Neuron (in vitro differentiated cells): ENCODE data around the gene EMC7.
"Not testable (repeated sequence)": the region's sequence is repeated elsewhere in the genome, so short reads cannot be mapped to it uniquely, and the experiment has no call there.

ENCODE experiments used
- H2AFZ ChIP-seq: one replicate; pipeline ENCODE4 v1.6.1; 2013; ENCODE audit warnings: low read depth, mild to moderate bottlenecking, inconsistent platforms, low read length, moderate library complexity
- H3K27me3 ChIP-seq: one replicate; pipeline ENCODE4 v1.6.1; 2013; ENCODE audit warnings: low read length; ENCODE audit not compliant: insufficient read depth
- H3K36me3 ChIP-seq: one replicate; pipeline ENCODE4 v1.6.1; 2013; ENCODE audit warnings: low read length; ENCODE audit not compliant: insufficient read depth
- H3K4me1 ChIP-seq: one replicate; pipeline ENCODE4 v1.6.1; 2013; ENCODE audit warnings: low read length; ENCODE audit not compliant: insufficient read depth
- H3K4me3 ChIP-seq: 2 replicates; pipeline ENCODE4 v1.5.1; 2013; ENCODE audit warnings: mild to moderate bottlenecking, low read length, moderate library complexity
- H3K9me3 ChIP-seq: one replicate; pipeline ENCODE4 v1.6.1; 2013; ENCODE audit warnings: low read length

EMC7 gene

GRCh38 chr15:34101366-34102174 is at the start of gene EMC7, which contains the start of gene PGBD4:
TSS of gene EMC7 (minus strand) at chr15:34101862. CDS start at chr15:34101839, 23 bp downstream.
TSS of gene PGBD4 (plus strand) at chr15:34102083. CDS start at chr15:34102532, 449 bp downstream.
- H3K4me3 ChIP-seq, result peak within 1 kb of the TSS; percentile 93
- peak within 1 kb of the TSS; percentile 78 for H2AFZ ChIP-seq
- H3K27me3 ChIP-seq, result no peaks in the 10 kb centered on the region
- H3K4me1 ChIP-seq, result peaks cover 14% of the 10 kb centered on the region
- H3K36me3 ChIP-seq, result no peaks in the 10 kb centered on the region
- no peaks in the 10 kb centered on the region for H3K9me3 ChIP-seq

- H3K36me3 ChIP-seq, result peaks cover 66% of the 10 kb centered on the region
- H3K4me1 ChIP-seq, result no peaks in the 10 kb centered on the region
- no peaks in the 10 kb centered on the region for H3K27me3 ChIP-seq
- H3K4me3 ChIP-seq, result no peak overlapping the region
- no peaks in the 10 kb centered on the region for H3K9me3 ChIP-seq
- H2AFZ ChIP-seq, result no peak overlapping the region
Observed at GRCh38 chr15:34147371-34148140, 45.9 kb upstream of the EMC7 start.

- H2AFZ ChIP-seq, result no peak overlapping the region
- peaks cover 2% of the 10 kb centered on the region for H3K36me3 ChIP-seq
- no peaks in the 10 kb centered on the region for H3K9me3 ChIP-seq
- H3K4me3 ChIP-seq, result no peak overlapping the region
- H3K4me1 ChIP-seq, result no peaks in the 10 kb centered on the region
- no peaks in the 10 kb centered on the region for H3K27me3 ChIP-seq
Observed at GRCh38 chr15:34133511-34133910, 31.8 kb upstream of the EMC7 start.

- Histone ChIP-seq H2AFZ (no peak overlapping the region), H3K27me3 (no peaks in the 10 kb centered on the region), H3K4me1 (no peaks in the 10 kb centered on the region), H3K36me3 (no peaks in the 10 kb centered on the region), H3K4me3 (no peak overlapping the region), H3K9me3 (no peaks in the 10 kb centered on the region)
Observed at GRCh38 chr15:34132881-34133280, 31.2 kb upstream of the EMC7 start.

- Histone ChIP-seq H3K9me3 (no peaks in the 10 kb centered on the region), H3K27me3 (no peaks in the 10 kb centered on the region), H2AFZ (no peak overlapping the region), H3K36me3 (no peaks in the 10 kb centered on the region), H3K4me1 (peaks cover 9% of the 10 kb centered on the region), H3K4me3 (no peak overlapping the region)
Observed at GRCh38 chr15:34128898-34129297, 27.2 kb upstream of the EMC7 start.

GRCh38 chr15:34126522-34126921 is 24.9 kb upstream of the EMC7 start:
- Histone ChIP-seq H3K4me3 (no peak overlapping the region), H3K27me3 (no peaks in the 10 kb centered on the region), H3K4me1 (peaks cover 9% of the 10 kb centered on the region), H3K36me3 (no peaks in the 10 kb centered on the region), H3K9me3 (no peaks in the 10 kb centered on the region), H2AFZ (no peak overlapping the region)

- Histone ChIP-seq H3K9me3 (no peaks in the 10 kb centered on the region), H3K4me1 (peaks cover 9% of the 10 kb centered on the region), H2AFZ (no peak overlapping the region), H3K27me3 (no peaks in the 10 kb centered on the region), H3K4me3 (no peak overlapping the region), H3K36me3 (no peaks in the 10 kb centered on the region)
Observed at GRCh38 chr15:34125945-34126344, 24.3 kb upstream of the EMC7 start.

GRCh38 chr15:34124651-34125050 is 23.0 kb upstream of the EMC7 start:
- peaks cover 9% of the 10 kb centered on the region for H3K4me1 ChIP-seq

GRCh38 chr15:34122771-34123183 is 21.1 kb upstream of the EMC7 start:
- Histone ChIP-seq H3K4me1 (peaks cover 9% of the 10 kb centered on the region), H3K4me3 (no peak overlapping the region), H3K9me3 (no peaks in the 10 kb centered on the region), H3K36me3 (no peaks in the 10 kb centered on the region), H2AFZ (no peak overlapping the region), H3K27me3 (no peaks in the 10 kb centered on the region)

More at GRCh38 chr15:34124651-34125050, 23.0 kb upstream of the EMC7 start:
- Histone ChIP-seq H3K9me3 (no peaks in the 10 kb centered on the region), H3K4me3 (no peak overlapping the region), H3K36me3 (no peaks in the 10 kb centered on the region), H3K27me3 (no peaks in the 10 kb centered on the region), H2AFZ (no peak overlapping the region)

GRCh38 chr15:34121786-34122185 is 20.1 kb upstream of the EMC7 start:
- H3K27me3 ChIP-seq, H3K9me3 ChIP-seq, H3K4me3 ChIP-seq, H2AFZ ChIP-seq, H3K4me1 ChIP-seq, H3K36me3 ChIP-seq: not testable (repeated sequence)

- not testable (repeated sequence) for H3K9me3 ChIP-seq, H2AFZ ChIP-seq, H3K4me1 ChIP-seq, H3K27me3 ChIP-seq, H3K36me3 ChIP-seq, H3K4me3 ChIP-seq
Observed at GRCh38 chr15:34120420-34120819, 18.8 kb upstream of the EMC7 start.

- H2AFZ ChIP-seq, result no peak overlapping the region
- no peak overlapping the region for H3K4me3 ChIP-seq
- H3K4me1 ChIP-seq, result no peaks in the 10 kb centered on the region
- H3K36me3 ChIP-seq, result no peaks in the 10 kb centered on the region
- no peaks in the 10 kb centered on the region for H3K9me3 ChIP-seq
- H3K27me3 ChIP-seq, result no peaks in the 10 kb centered on the region
Observed at GRCh38 chr15:34119291-34119690, 17.6 kb upstream of the EMC7 start.

- Histone ChIP-seq H2AFZ (no peak overlapping the region), H3K4me1 (no peaks in the 10 kb centered on the region), H3K27me3 (no peaks in the 10 kb centered on the region), H3K9me3 (no peaks in the 10 kb centered on the region), H3K4me3 (no peak overlapping the region), H3K36me3 (no peaks in the 10 kb centered on the region)
Observed at GRCh38 chr15:34116620-34117019, 15.0 kb upstream of the EMC7 start.
